CD4-positive, alpha-beta T cell treated with Interleukin-15 for 1 hour (primary cell): ENCODE results near the gene GTF2A1L.
"Not testable (repeated sequence)": the region's sequence is repeated elsewhere in the genome, so short reads cannot be mapped to it uniquely, and the experiment has no call there.

Experiments
- DNase-seq: peaks from one replicate; pipeline ENCODE4 v3.0.0-alpha.2; 2020

Gene GTF2A1L

GRCh38 chr2:48617618-48618017 is at the start of gene GTF2A1L:
TSS of gene GTF2A1L (plus strand) at chr2:48617856. CDS start at chr2:48617875, 19 bp downstream.
- no peak for DNase-seq

GRCh38 chr2:48568547-48568946 is 49.1 kb upstream of the GTF2A1L start:
- no peak for DNase-seq

GRCh38 chr2:48569433-48569832 is 48.2 kb upstream of the GTF2A1L start:
- DNase-seq, result no peak

- DNase-seq, result no peak
Observed at GRCh38 chr2:48572816-48573215, 44.8 kb upstream of the GTF2A1L start.

- DNase-seq, result no peak
Observed at GRCh38 chr2:48574353-48575287, 43.0 kb upstream of the GTF2A1L start.

GRCh38 chr2:48578313-48578712 is 39.3 kb upstream of the GTF2A1L start:
- DNase-seq, result no peak

GRCh38 chr2:48583961-48584360 is 33.7 kb upstream of the GTF2A1L start:
- no peak for DNase-seq

GRCh38 chr2:48584551-48584950 is 33.1 kb upstream of the GTF2A1L start:
- no peak for DNase-seq

- DNase-seq, result no peak
Observed at GRCh38 chr2:48586433-48586832, 31.2 kb upstream of the GTF2A1L start.

GRCh38 chr2:48587560-48587959 is 30.1 kb upstream of the GTF2A1L start:
- no peak for DNase-seq

- no peak for DNase-seq
Observed at GRCh38 chr2:48587961-48588360, 29.7 kb upstream of the GTF2A1L start.

- no peak for DNase-seq
Observed at GRCh38 chr2:48588745-48589144, 28.9 kb upstream of the GTF2A1L start.

GRCh38 chr2:48589170-48589767 is 28.4 kb upstream of the GTF2A1L start:
- no peak for DNase-seq

- no peak for DNase-seq
Observed at GRCh38 chr2:48590017-48590416, 27.6 kb upstream of the GTF2A1L start.

GRCh38 chr2:48592067-48592466 is 25.6 kb upstream of the GTF2A1L start:
- no peak for DNase-seq

- not testable (repeated sequence) for DNase-seq
Observed at GRCh38 chr2:48596751-48597150, 20.9 kb upstream of the GTF2A1L start.

- no peak for DNase-seq
Observed at GRCh38 chr2:48597492-48597891, 20.2 kb upstream of the GTF2A1L start.

GRCh38 chr2:48600204-48600813 is 17.3 kb upstream of the GTF2A1L start:
- no peak for DNase-seq

GRCh38 chr2:48600917-48601316 is 16.7 kb upstream of the GTF2A1L start:
- no peak for DNase-seq

GRCh38 chr2:48601349-48601748 is 16.3 kb upstream of the GTF2A1L start:
- DNase-seq, result no peak

GRCh38 chr2:48605482-48606175 is 12.0 kb upstream of the GTF2A1L start:
- DNase-seq, result no peak

GRCh38 chr2:48607307-48608014 is 10.2 kb upstream of the GTF2A1L start:
- no peak for DNase-seq

- no peak for DNase-seq
Observed at GRCh38 chr2:48613211-48613610, 4.4 kb upstream of the GTF2A1L start.
